HG03196 (cell line): ENCODE results near the gene PET100.
A peak's percentile ranks its signal among the peaks of the same experiment; 100 is the strongest.

ENCODE experiments used
- ATAC-seq: cut with Tn5 transposase; IDR thresholded peaks from one replicate; pipeline ENCODE4 v1.9.1; 2021; ENCODE audit not compliant: unreplicated experiment

The PET100 gene, protein sequence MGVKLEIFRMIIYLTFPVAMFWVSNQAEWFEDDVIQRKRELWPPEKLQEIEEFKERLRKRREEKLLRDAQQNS

DNA sequence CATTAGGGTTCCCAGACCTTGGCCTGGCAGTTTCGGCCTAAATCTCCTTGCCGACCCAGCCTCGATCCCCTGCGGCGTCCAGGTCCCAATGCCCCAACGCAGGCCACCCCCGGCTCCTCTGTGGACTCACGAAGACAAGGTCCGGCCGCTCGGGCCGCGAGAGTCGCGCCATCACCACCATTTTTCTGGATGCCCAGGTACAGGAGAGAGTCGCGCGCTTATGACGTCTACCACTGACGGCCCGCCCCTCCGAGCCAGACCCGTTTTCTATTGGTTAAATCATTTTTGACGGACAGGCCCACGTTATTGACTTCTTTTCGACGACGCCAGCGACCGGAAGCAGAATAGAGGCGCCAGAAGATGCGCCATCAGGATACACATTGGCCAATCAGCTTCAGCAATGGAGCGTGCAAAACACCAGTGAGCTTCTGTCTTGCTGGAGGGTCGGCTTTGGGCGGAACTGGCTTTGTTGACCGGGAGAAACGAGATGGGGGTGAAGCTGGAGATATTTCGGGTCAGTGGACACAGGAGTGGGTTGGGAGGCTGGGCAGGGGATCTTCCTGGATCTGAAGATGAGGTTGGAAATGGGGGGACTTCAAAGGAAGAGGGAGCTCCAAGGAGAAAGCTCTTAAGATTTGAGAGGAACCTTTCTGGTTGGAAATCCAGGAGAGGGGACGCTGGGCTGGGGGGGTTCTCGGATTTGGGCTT, at the start of gene PET100, which contains the start of gene XAB2:
Gene PET100, plus strand, starts transcription at position 447 of the 708 bp plus-strand sequence. Its CDS starts 41 bp downstream, at position 488.
Gene XAB2, minus strand, starts transcription at position 199 of the 708 bp plus-strand sequence. Its CDS starts 18 bp downstream, at position 181.
- peak; percentile 88 for ATAC-seq

DNA sequence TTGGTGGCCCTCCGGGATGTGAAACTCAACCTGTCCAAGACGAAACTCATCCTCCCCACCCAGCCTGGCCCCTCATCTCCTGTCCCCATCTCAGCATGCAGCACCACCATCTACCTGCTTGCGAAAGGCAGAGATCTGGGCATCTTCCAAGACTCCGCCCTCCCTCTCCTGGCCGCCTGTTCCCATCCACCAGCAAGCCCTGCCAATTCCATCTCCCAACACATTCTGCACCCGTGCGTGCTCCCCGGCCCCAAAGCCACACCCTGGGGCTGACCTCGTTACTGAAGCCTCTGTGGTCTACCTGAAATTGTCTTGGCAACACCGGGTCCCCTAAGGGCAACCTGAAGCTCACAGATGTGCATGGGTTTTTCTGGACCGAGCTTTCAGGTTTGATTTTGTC, 47.1 kb upstream of the PET100 start:
- no peak for ATAC-seq

DNA sequence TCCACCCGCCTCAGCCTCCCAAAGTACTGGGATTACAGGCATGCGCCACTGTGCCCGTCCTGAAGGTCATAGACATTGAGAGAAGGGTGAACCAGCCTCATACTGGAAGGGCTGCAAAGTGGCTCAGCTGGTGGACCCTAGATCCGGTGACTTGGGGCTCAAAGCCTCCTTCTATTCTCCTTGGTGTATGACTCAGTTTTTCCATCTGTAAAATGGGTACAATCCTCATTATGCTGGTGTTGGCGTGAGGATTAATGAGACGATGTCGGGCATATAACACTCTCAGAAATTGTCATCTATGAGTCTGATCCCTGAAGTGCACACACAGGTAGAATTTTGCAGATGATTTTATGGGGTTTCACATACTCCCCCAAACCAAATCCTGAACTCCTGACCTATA, 39.8 kb upstream of the PET100 start:
- ATAC-seq, result no peak

DNA sequence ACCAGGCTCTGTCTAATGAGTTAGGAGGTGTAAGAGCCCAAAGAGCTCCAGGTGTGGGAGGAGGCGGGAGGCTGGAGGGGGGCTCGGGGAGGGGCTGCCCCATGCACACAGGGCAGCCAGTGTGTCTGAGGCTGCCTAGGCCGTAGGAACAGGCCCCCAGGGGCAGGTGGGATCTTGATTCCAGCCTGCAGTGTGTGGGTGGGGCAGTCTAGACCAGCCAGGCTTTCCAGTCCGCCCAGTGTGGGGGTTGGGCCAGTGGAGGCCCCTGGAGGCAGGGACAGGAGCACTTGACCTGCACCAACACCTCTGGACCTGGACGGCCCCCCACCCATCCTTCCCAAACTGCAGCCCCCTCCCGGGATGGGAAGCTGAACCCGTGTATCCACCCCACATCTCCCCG, 39.3 kb upstream of the PET100 start:
- ATAC-seq, result no peak

DNA sequence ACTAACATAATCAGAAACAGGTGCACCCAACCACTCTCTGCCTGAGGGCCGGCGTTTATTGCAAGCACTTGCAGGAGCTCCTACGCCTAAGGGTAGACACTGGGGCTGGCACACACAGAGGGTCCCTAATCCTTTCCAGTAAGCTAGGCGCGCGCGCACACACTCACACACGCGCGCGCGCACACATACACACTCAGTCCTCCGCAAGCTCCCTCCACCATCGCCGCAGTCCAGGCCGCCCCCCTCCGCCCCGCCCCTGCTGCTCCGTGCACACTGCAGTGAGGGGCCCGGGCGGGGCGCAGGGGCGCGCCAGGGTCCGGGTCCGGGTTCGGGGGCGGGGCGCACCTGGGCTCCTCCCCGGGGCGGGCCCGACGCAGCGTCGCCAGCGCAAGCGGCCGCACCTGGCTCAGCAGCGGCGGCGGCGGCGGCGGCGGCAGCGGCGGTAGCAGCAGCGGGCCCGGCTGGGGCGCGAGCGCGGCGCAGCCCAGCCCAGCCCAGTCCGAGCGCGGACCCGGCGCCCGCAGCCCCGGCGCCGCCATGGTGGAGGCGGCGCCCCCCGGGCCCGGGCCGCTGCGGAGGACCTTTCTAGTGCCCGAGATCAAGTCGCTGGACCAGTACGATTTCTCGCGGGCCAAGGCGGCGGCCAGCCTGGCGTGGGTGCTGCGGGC, 34.0 kb upstream of the PET100 start, which contains the start of gene CAMSAP3:
Gene CAMSAP3, plus strand, starts transcription at position 398 of the 668 bp plus-strand sequence. Its CDS starts 140 bp downstream, at position 538.
- no peak for ATAC-seq

DNA sequence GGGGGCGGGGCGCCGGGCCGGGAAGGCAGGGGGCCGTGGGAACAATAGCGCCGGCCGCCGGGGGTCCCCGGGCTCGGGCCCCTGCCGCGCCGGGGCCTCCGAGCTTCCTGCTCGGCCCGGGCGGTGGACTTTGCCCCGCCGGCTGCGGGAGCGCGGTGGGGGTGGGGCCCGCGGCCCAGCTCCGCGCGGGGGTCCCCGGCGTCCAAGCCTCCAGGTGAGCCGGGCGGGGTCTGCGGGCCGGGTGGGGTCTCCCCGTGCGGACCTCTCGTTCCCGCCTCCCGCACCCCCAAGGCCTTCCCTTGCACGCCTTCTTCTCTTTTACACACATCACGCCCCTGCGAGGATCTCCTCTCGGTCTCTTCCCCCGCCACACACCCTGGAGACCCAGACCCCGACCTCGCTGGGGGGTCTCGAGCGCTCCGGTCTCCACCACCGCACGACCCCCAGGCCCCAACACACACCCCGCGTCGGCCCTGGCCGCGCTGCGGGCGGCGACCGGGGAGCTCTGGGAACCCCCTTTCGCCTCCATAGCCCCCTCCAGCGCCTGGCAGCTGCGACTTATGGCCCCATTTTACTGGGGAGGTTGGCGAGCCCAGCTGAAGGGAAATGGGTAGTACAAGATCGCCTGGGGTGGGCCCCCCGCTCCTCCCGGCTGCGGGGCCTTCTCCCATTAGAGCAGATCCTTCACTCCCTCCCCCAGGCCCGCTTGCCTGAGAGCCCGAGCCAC, 33.2 kb upstream of the PET100 start:
- ATAC-seq, result no peak

DNA sequence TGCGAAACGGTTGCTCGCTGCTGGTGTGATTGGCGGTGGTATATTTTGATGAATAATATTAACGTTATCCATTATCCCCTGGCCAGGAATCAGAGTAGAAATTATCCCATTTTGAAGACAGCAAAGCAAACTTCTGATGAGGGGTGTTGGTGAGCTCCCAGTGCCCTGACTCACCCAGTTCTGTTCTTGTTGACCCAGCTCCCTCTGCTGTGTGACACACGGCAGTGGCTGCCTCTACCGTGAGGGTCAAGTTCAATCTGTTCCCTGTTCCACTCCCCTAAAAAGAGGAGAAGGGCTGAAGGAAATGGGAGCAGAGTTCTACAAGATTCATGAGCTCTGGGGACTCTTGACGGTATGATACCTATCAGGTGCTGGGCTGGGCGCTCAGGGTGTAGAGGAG, 31.9 kb upstream of the PET100 start:
- no peak for ATAC-seq

DNA sequence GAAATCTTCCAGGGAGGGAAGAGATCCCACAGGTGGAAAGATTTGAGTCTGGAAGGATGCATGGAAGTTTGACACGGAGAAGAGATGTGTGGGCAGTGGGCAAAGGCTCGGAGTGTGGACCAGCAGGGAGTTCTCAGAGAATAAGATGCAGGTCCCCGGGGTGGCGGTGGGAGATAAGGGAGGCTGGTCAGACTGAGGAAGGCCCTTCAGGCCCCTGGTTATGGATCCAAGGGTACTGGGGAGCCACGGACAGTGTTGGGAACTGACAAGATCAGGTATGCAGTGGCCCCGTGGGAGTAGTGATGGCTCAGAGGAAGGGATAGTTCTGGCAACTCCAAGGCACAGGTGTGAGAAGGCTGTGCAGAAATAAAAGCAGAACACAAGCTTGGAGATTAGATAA, 31.4 kb upstream of the PET100 start:
- no peak for ATAC-seq

DNA sequence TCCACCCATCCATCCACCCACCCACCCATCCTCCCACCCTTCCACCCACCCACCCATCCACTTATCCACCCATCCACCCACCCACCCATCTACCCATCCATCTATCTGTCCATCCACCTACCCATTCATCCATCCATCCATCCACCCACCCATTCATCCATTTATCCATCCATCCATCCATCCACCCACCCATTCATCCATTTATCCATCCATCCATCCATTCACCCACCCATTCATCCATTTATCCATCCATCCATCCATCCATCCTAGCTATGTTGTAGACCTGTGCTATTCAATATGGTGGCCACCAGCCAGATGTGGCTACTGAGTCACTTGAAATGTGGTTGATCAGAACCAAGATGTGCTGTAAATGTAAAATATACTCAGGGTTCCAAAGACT, 28.9 kb upstream of the PET100 start:
- no peak for ATAC-seq

DNA sequence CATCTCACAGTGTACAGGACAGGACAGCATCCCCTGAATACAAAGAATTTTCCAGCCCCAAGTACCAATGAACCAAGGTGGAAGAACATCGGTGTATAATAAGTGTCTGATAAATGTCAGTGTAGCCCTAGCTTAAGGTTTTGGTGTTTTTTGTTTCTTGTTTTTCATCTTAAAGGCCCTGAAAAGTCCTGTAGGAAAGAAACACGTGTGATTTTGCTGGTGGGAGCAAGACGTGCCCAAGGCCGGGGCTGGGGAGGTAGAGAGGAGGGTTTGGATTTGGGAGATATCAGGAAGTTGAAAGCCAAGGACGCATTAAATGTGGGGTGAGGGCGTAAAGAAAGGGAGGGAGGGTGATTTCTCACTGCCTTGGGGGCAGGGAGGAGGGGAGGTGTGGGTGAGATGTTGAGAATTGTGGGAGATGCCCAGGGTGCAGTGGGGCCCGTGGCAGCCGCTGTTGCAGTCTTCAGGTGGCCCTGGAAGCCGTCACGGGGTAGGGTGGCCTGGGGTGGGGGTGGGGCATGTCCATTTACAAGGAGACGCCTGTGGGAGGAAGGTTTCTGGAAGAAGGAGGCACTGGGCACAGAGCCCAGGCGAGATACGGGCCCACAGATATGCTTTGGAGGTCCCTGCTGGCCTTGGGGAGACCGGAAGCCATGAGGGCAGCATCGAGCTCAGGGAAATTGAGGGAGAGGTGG, 27.2 kb upstream of the PET100 start:
- no peak for ATAC-seq

DNA sequence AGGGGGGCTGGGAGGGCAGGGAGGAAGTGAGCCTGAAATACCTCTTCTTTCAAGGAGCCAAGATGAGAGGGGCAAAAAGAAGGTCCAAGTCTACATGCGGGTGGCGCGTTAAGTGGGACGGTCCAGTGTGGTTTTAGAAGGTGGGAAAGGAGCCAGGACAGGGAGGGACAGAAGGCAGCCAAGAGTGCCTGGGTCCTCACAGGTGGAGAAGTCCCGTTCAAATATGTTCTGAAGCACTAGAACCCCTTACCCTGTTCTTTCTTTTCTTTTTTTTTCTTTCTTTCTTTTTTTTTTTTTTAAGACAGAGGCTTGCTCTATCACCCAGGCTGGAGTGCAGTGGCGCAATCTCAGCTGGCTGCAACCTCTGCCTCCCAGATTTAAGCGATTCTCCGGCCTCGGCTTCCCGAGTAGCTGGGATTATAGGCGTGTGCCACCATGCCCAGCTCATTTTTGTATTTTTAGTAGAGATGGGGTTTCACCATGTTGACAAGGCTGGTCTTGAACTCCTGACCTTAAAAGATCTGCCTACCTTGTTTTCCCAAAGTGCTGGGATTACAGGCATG, 26.6 kb upstream of the PET100 start:
- no peak for ATAC-seq

DNA sequence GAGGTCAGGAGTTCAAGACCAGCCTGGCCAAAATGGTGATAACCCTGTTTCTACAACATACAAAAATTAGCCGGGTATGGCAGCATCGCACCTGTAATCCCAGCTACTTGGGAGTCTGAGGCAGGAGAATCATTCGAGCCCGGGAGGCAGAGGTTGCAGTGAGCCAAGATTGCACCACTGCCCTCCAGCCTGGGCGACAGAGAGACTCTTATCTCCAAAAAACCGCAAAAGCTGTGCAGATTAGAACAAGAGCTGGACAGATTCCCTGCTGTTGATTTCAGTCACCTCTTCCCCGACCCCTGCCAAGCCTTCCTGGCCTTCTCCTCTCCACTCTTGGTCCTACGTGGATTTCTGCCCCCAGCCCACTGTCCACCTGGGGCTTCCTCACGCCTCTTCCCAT, 25.7 kb upstream of the PET100 start:
- no peak for ATAC-seq

DNA sequence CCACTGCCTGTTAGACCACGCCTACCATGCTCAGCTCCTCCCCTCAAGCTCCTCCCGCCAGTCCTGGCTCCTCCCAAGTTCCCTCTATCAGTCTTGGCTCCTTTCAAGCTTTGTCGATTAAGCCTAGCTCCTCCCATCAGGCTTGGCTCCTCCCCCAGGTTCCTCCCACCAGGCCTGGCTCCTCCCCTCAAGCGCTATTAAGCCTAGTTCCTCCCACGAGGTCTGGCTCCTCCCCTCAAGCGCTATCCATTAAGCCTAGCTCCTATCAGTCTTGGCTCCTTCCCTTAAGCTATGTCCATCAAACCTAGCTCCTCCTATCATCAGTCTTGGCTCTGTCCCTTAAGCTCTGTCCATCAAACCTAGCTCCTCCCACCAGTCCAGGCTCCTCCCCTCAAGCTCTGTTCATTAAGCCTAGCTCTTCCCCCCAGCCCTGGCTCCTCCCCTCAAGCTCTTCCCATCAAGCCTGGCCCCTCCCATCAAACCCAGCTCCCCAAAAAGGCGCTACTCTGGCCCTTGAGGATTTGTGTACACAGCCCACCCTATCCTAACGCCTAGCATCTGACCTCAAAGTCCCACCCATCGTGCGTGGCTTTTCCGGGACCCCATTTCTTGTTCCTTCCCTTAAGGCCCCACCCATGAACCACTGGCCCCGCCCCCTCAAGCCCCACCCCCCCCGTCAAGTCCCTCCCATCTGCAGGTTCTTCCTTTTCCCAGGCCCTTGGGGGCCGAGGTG, 23.9 kb upstream of the PET100 start:
- no peak for ATAC-seq

DNA sequence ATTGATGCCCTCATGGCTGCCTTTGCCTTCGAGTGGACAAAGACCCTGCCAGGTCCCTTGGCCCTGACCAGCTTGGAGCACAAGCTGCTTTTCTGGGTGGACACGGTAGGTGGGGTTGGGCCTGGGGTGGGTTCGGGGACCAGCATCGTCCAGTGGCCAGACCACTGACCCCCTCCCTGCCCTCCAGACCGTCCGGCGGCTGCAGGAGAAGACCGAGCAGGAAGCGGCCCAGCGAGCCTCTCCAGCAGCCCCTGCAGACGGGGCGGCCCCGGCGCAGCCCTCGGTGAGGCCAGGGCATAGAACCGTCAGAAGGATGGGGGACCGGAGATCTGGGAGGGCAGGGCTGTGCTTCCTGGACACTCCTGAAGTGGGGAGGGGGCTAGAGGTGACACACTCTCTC, 23.3 kb upstream of the PET100 start:
- no peak for ATAC-seq

DNA sequence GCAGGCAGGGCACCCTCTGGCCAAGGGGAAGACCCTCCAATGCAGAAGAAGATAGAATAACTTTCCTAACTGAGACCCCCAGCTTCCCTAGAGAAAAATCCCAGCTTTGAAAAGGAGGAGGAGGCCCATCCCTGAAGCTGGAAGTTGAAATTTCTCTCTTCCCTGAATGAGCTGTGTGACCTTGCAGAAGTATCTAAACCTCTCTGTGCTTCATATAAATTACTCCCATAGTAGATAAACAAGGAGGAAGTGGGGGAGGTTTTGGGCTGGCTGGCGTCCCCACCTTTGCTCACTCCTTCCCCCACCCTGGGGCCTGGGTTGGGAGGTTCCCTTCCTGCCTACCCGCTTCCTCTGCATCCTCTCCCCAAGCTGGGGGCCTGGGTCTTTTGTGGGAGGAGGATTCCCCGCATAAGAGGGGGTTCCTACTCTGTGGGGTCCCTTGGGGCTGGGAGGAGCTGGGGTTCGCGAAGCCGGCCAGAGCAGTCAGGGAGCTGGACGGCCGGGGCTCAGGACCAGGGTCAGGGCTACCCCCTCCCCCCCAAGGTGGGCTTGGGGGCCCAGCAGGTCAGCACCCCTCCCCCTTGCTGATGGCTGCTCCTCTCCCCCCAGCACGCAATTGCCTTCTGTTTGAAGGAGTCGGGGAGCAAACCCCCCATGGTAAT, 22.2 kb upstream of the PET100 start:
- no peak for ATAC-seq

DNA sequence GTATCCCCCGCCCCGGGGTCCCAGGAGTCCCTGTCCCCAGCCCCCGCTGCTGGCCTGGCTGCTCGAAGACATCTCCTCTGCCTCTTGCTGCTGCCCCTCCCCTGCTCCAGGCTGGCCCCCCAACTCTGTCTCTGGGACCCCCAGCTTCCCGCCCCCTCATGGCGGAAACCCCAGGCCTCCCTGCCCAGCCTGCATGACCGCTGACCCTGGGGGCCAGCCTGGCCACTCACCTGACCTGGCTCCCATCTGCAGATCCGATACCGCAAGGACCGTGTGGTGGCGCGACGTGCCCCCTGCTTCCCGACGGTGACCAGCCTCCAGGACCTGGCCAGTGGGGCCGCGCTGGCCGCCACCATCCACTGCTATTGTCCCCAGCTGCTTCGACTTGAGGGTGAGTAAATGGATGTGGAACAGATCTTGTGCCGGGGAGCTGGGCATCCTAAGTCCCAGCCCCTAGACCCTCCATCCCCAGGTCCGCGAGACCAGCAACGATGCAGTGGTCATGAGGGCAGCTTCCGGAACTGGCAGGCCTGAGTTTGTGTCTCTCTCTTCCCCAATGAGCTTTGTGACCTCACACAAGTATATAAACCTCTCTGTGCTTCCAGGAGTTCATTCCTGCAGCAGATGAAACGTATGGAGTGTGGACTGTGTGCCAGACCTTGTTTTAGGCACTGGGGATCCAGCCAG, 21.6 kb upstream of the PET100 start:
- no peak for ATAC-seq

DNA sequence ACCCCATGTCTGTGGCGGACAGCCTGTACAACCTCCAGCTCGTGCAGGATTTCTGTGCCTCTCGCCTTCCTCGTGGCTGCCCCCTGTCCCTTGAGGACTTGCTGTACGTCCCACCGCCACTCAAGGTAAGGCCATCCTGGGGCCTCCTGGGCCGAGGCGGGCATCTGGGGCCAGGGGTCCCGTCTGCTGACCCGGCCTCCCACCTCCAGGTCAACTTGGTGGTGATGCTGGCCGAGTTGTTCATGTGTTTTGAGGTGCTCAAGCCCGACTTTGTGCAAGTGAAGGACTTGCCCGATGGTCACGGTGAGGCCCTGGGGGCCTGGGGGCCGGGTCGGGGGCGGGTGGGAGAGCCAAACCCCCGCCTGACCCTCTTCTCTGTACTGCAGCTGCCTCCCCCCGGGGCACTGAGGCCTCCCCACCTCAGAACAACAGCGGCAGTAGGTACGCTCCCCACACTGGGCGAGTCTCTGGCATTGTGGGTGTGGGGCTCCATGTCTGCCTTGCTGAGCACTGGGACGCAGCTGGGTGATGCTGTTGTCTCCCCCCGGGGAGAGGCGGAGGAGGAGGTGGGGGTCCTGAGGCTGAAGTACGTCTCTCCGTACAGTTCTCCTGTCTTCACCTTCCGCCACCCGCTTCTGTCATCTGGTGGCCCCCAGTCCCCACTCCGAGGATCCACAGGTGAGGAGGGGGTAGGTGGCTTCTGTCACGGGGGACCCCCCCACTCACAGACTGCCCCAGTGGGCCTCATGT, 18.9 kb upstream of the PET100 start:
- ATAC-seq, result no peak
